Loucy (cell line): ENCODE results near the gene GJA8.
"Not testable (repeated sequence)": the region's sequence is repeated elsewhere in the genome, so short reads cannot be mapped to it uniquely, and the experiment has no call there.

Experiments used
- H2AFZ ChIP-seq: fragments of 200-600 bp; sonication (generic); 2 replicates; pipeline ENCODE4 v1.6.0; 2016; ENCODE audit warnings: antibody characterized with exemption, mild to moderate bottlenecking, low read length, moderate library complexity
- H3F3A ChIP-seq: fragments of 200-600 bp; 2 replicates; pipeline ENCODE4 v1.6.0; 2016; ENCODE audit warnings: antibody characterized with exemption, low read depth, mild to moderate bottlenecking
- H3K27me3 ChIP-seq: fragments of 200-600 bp; sonication (generic); 2 replicates; pipeline ENCODE4 v1.6.1; 2014; ENCODE audit warnings: low read length, mild to moderate bottlenecking; ENCODE audit not compliant: insufficient read depth, poor library complexity, severe bottlenecking
- H3K36me3 ChIP-seq: fragments of 200-600 bp; sonication (generic); 2 replicates; pipeline ENCODE4 v1.6.1; 2016; ENCODE audit warnings: low read length; ENCODE audit not compliant: insufficient read depth
- H3K4me1 ChIP-seq: fragments of 200-600 bp; sonication (generic); 2 replicates; pipeline ENCODE4 v1.5.1; 2014; ENCODE audit warnings: low read length, mild to moderate bottlenecking; ENCODE audit not compliant: insufficient read depth, poor library complexity, severe bottlenecking
- H3K4me2 ChIP-seq: fragments of 200-600 bp; sonication (generic); 2 replicates; pipeline ENCODE4 v1.6.0; 2014; ENCODE audit warnings: antibody characterized with exemption, low read length, low read depth, mild to moderate bottlenecking; ENCODE audit not compliant: poor library complexity, severe bottlenecking
- H3K4me3 ChIP-seq: fragments of 200-600 bp; sonication (generic); 2 replicates; pipeline ENCODE4 v1.5.1; 2014; ENCODE audit warnings: low read length, mild to moderate bottlenecking, mixed read lengths; ENCODE audit not compliant: poor library complexity, severe bottlenecking
- H3K79me2 ChIP-seq: fragments of 200-600 bp; sonication (generic); 2 replicates; pipeline ENCODE4 v1.6.1; 2014; ENCODE audit warnings: low read length; ENCODE audit not compliant: insufficient read depth
- H3K9ac ChIP-seq: fragments of 200-600 bp; sonication (generic); 2 replicates; pipeline ENCODE4 v1.6.0; 2014; ENCODE audit warnings: mild to moderate bottlenecking, low read depth, low read length, moderate library complexity; ENCODE audit not compliant: poor library complexity, severe bottlenecking
- H3K9me2 ChIP-seq: fragments of 200-600 bp; sonication (generic); replicated peaks from 2 replicates; pipeline ENCODE4 v1.6.1; 2016; ENCODE audit warnings: low read depth, low read length, mixed read lengths
- H3K9me3 ChIP-seq: fragments of 200-600 bp; sonication (generic); 2 replicates; pipeline ENCODE4 v1.6.1; 2014; ENCODE audit warnings: mild to moderate bottlenecking, antibody characterized with exemption, low read length, low read depth; ENCODE audit not compliant: insufficient read depth
- H4K20me1 ChIP-seq: fragments of 200-600 bp; sonication (generic); 2 replicates; pipeline ENCODE4 v1.6.0; 2014; ENCODE audit warnings: antibody characterized with exemption, low read length, mild to moderate bottlenecking; ENCODE audit not compliant: insufficient read depth, poor library complexity, severe bottlenecking
- CTCF ChIP-seq: fragments of 200-600 bp; sonication (generic); conservative IDR thresholded peaks from 2 replicates; pipeline ENCODE4 v1.5.1; 2014; ENCODE audit warnings: mild to moderate bottlenecking, antibody characterized with exemption, low read length
- EZH2phosphoT487 ChIP-seq: fragments of 200-600 bp; IDR thresholded peaks from 2 replicates; pipeline ENCODE4 v1.6.1; 2018; ENCODE audit warnings: antibody characterized with exemption, mild to moderate bottlenecking, moderate library complexity, borderline replicate concordance

GJA8 gene

DNA sequence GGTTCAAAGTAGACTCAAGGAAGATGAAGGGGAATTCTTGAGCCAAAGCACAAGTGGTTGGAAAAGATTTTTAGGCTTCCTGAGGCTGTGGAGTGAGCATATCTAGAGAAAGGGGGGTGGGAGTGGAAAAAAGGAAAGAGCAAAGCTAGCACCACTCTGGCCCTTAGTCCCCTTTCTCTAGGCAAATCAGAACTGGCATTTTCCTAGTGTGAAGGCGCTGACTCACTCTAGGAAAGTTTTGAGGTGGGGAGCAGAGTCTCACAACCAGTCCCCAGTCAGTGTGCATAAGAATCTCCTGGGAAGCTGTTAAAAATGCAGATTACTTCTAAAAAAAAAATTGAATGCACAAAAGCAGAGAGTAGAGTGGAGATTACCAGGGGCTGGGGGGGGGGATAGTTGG lies 22.2 kb downstream of the GJA8 start:
- Histone ChIP-seq H3K4me3 (no peak overlapping the region), H2AFZ (no peak overlapping the region), H3K9ac (no peak overlapping the region)

DNA sequence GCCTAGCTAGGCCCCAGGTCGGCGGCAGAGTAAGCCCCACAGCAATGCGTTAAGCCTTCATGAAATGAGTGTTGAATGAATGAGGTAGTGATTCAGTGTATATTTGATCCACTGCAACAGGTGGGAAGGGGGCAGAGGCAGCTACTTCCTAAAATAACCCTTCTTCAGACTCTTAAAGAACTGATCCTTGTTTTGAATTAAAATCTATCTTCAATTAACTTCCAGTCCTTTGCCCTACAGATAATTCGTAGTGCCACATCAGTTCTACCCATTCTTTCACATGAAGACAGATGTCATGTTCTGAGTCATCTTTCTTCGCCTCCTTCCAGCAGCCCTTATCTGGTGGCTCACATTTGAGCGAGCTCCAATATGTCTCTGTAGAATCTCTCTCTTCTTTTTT lies 24.6 kb downstream of the GJA8 start:
- H4K20me1 ChIP-seq, H3K36me3 ChIP-seq, H3K27me3 ChIP-seq, H3K4me1 ChIP-seq, H3F3A ChIP-seq, H3K9me3 ChIP-seq, H2AFZ ChIP-seq, H3K9me2 ChIP-seq, H3K4me2 ChIP-seq, H3K4me3 ChIP-seq, H3K9ac ChIP-seq: not testable (repeated sequence)
- peaks cover 25% of the 10 kb centered on the region for H3K79me2 ChIP-seq

More for the DNA sequence above, 22.2 kb downstream of the GJA8 start:
- peaks cover 2% of the 10 kb centered on the region for H4K20me1 ChIP-seq
- no peaks in the 10 kb centered on the region for H3K36me3 ChIP-seq
- no peaks in the 10 kb centered on the region for H3K27me3 ChIP-seq
- no peaks in the 10 kb centered on the region for H3F3A ChIP-seq
- H3K4me1 ChIP-seq = no peaks in the 10 kb centered on the region
- no peak overlapping the region for H3K4me2 ChIP-seq
- TF ChIP-seq CTCF (no peak), EZH2phosphoT487 (no peak)
- H3K79me2 ChIP-seq = peaks cover 11% of the 10 kb centered on the region
- H3K9me3 ChIP-seq = no peaks in the 10 kb centered on the region
- H3K9me2 ChIP-seq = no peaks in the 10 kb centered on the region

GRCh38 chr1:147927689-147928088 lies 25.1 kb downstream of the GJA8 start:
- not testable (repeated sequence) for H3K9me2 ChIP-seq, H4K20me1 ChIP-seq, H3K9ac ChIP-seq, H3K4me1 ChIP-seq, H3K4me2 ChIP-seq, H3F3A ChIP-seq, H2AFZ ChIP-seq, H3K36me3 ChIP-seq, H3K9me3 ChIP-seq, H3K4me3 ChIP-seq, H3K27me3 ChIP-seq
- H3K79me2 ChIP-seq = peaks cover 25% of the 10 kb centered on the region

GRCh38 chr1:147928236-147929132 lies 25.9 kb downstream of the GJA8 start, which contains the start of gene GPR89B:
Gene GPR89B (plus strand): TSS chr1:147928420. CDS start chr1:147928537, 117 bp downstream.
- H3K4me3 ChIP-seq = peak within 1 kb of the TSS; percentile 82
- H3K9me2 ChIP-seq, H3F3A ChIP-seq, H3K4me1 ChIP-seq, H3K36me3 ChIP-seq, H4K20me1 ChIP-seq, H3K9me3 ChIP-seq, H3K27me3 ChIP-seq: not testable (repeated sequence)
- peak within 1 kb of the TSS; percentile 63; the same call in 1 of the 2 replicates for H2AFZ ChIP-seq
- H3K9ac ChIP-seq = peak within 1 kb of the TSS; percentile 74
- peak within 1 kb of the TSS; percentile 68 for H3K4me2 ChIP-seq
- H3K79me2 ChIP-seq = peaks cover 25% of the 10 kb centered on the region

DNA sequence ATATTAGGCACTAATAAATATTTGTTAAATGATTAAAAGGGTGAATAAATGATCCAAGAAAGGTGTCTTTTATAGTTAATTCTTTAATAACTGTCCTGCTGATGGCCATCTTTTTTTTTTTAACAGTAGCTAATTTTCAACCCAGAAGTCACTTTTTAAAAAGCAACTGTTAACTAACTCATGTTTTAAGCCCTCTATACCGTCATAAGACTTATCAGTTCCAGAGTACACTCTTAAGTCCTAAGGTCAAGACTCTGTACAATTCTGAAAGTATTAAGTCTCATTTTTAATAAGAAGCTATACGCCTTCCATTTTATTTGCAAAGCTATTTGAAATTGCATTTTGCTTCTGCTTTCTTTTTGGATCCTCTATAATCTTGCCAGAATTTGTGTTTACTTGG lies 28.5 kb downstream of the GJA8 start:
- not testable (repeated sequence) for H2AFZ ChIP-seq, H3K9me3 ChIP-seq, H4K20me1 ChIP-seq, H3K27me3 ChIP-seq, H3K9ac ChIP-seq, H3F3A ChIP-seq, H3K36me3 ChIP-seq, H3K4me1 ChIP-seq, H3K9me2 ChIP-seq
- Histone ChIP-seq H3K79me2 (peaks cover 25% of the 10 kb centered on the region), H3K4me2 (peak overlapping the region; percentile 68), H3K4me3 (peak overlapping the region; percentile 43)

DNA sequence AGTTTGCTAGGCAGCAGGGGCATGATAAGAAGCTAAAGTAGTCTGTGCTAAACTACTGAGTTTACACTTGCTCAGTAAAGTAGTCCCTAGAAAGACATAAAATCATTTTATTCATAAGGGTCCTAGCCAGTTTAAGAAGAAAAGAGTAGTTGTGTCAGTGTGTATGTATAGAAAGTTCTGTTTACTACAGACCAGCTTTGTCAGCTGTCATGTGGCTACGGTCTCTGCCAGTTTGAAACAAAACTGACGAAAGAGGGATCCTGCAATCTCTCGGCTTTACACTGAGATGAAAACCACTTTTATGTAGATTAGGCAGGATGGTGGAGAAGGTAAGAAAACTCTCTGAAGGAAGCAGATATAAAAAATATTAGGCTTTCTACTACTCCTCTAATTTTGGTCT lies 32.7 kb downstream of the GJA8 start:
- H3K4me3 ChIP-seq, H4K20me1 ChIP-seq, H3F3A ChIP-seq, H2AFZ ChIP-seq, H3K36me3 ChIP-seq, H3K9ac ChIP-seq, H3K4me2 ChIP-seq, H3K4me1 ChIP-seq, H3K27me3 ChIP-seq, H3K9me2 ChIP-seq, H3K9me3 ChIP-seq: not testable (repeated sequence)
- peaks cover 10% of the 10 kb centered on the region for H3K79me2 ChIP-seq
